ENCODE measurements around the gene MVD. TPM values are rescaled to one million over a fixed set of nuclear protein-coding genes. Genes with fewer than 3 reads are reported as not detected.

The MVD gene
- total and polyA plus RNA-seq, 10 of the 15 experiments (the other 5 are each of a cell fraction or from before 2014, with no cell fraction given): 5.0 to 147 (median 65.0) TPM

DNA sequence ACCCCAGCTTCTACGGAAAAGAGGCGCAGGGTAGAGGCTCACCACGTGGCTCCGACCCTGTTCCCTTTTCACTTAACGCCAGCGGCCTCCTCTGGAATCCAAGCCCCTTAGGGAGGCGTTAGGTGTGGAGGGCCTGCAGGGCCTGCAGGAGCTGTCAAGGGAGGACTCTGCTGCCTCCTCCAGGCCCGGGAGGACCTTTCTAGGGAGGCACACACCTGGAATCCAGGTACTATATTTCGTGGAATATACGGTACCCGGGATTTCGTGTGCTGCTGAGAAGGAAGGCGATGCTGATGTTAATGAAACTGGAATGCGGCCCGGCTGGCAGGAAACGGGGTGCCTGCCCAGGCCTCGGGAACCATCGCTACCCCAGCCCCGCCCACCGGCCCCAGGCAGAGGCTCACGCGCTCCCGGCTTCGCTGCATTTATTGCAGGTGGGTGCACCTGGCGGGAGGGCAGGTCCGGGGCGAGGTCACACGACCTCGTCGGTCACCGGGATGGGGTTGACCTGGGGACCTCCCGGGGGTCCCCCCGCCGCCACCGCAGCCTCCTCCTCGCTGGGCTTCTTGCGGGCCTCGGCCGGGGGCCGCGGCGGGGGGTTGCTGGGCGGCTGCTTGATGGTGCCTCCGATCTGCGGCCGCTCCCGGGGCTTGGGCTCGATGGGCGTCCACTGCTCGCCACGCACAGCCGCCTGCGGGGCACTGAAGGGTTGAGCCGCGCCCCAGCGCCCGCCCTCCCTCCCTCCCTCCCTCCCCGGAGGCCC lies 19.8 kb downstream of the MVD start:
- no peak overlapping the region for H3K4me3 ChIP-seq
- H4K20me1 ChIP-seq (ENCODE audit: control insufficient read depth, insufficient read depth): 0 out of 2 replicates have a peak, but pooled peaks cover 7% of the 10 kb centered on the region
- no peaks in the 10 kb centered on the region for H3K9me3 ChIP-seq (replicated peaks; ENCODE audit: control insufficient read depth, insufficient read depth, low read length)
- RAD21 ChIA-PET (ENCODE audit: unreplicated experiment): no interaction called here
- no peak overlapping the region for H3K4me2 ChIP-seq (ENCODE audit: control insufficient read depth, insufficient read depth)
- H2AFZ ChIP-seq (ENCODE audit: control insufficient read depth, low read depth, low read length): no peak overlapping the region
- intact Hi-C loops (cut with micrococcal nuclease; ENCODE audit: unreplicated experiment): no loop called here
- POLR2A ChIA-PET: no interaction called here
- no peak for FAIRE-seq
- peak; percentile 30; the same call in 1 of the 2 replicates for TF ChIP-seq POLR2A (IDR thresholded peaks at IDR 0.05; ENCODE audit: low read depth, low read length)
- no peak for TF ChIP-seq PAX8 (IDR thresholded peaks at IDR 0.05)
- TF ChIP-seq SMAD5 (IDR thresholded peaks at IDR 0.05; ENCODE audit: low read depth): no peak
- peaks cover 11% of the 10 kb centered on the region for H3K79me2 ChIP-seq (ENCODE audit: control insufficient read depth, insufficient read depth, low read length)
- no peak for DNase-seq (ENCODE audit: low read depth, low spot score)
- WGBS (ENCODE audit: insufficient coverage, insufficient replicate concordance, low lambda C conversion rate, missing lambda C conversion rate): 89% methylated on average over 32 of the region's 58 CpGs
- CTCF ChIA-PET: no interaction called here
- no peak overlapping the region for H3K27ac ChIP-seq (ENCODE audit: control insufficient read depth, insufficient read depth)
- ATAC-seq: no peak
- SMC1A ChIA-PET (ENCODE audit: uncharacterized antibody, unreplicated experiment): no interaction called here
- no TSS peak for BruUV-seq (replicated peaks)
- peaks cover 13 to 18% of the 10 kb centered on the region in 2 experiments for H3K27me3 ChIP-seq (replicated peaks in 1 of 2; ENCODE audit: control insufficient read depth in 2 of 2, insufficient read depth in 2 of 2, low read length in 1 of 2)
- H3K9ac ChIP-seq (ENCODE audit: control insufficient read depth, insufficient read depth, low read length): no peak overlapping the region
- H3K4me1 ChIP-seq (ENCODE audit: control insufficient read depth, insufficient read depth, low read length): peaks cover 19% of the 10 kb centered on the region
- H3K36me3 ChIP-seq (ENCODE audit: control insufficient read depth in 2 of 2, insufficient read depth in 2 of 2, low read length in 1 of 2): peaks cover 2 to 4% of the 10 kb centered on the region in 2 experiments; a peak in 2 of 4 replicates
- in situ Hi-C loops (cut with MboI): no loop called here

- SMC1A ChIA-PET (ENCODE audit: uncharacterized antibody, unreplicated experiment): no interaction called here
- in situ Hi-C loops (cut with MboI) (no loop called here), intact Hi-C loops (cut with micrococcal nuclease; ENCODE audit: unreplicated experiment) (no loop called here)
- RAD21 ChIA-PET (ENCODE audit: unreplicated experiment): no interaction called here
- Histone ChIP-seq H4K20me1 (ENCODE audit: control insufficient read depth, insufficient read depth) (peaks cover 3% of the 10 kb centered on the region; the same call in 1 of the 2 replicates), H3K4me3 (no peak overlapping the region), H3K9ac (ENCODE audit: control insufficient read depth, insufficient read depth, low read length) (no peak overlapping the region), H3K4me2 (ENCODE audit: control insufficient read depth, insufficient read depth) (no peak overlapping the region), H3K27me3 (replicated peaks in 1 of 2; ENCODE audit: control insufficient read depth in 2 of 2, insufficient read depth in 2 of 2, low read length in 1 of 2) (peaks cover 13 to 18% of the 10 kb centered on the region in 2 experiments), H3K27ac (ENCODE audit: control insufficient read depth, insufficient read depth) (no peak overlapping the region), H3K4me1 (ENCODE audit: control insufficient read depth, insufficient read depth, low read length) (peaks cover 14% of the 10 kb centered on the region), H3K36me3 (ENCODE audit: control insufficient read depth in 2 of 2, insufficient read depth in 2 of 2, low read length in 1 of 2) (peaks cover 2 to 4% of the 10 kb centered on the region in 2 experiments; a peak in 2 of 4 replicates), H3K9me3 (replicated peaks; ENCODE audit: control insufficient read depth, insufficient read depth, low read length) (no peaks in the 10 kb centered on the region; the same call in 2 of the 3 replicates), H3K79me2 (ENCODE audit: control insufficient read depth, insufficient read depth, low read length) (no peaks in the 10 kb centered on the region), H2AFZ (ENCODE audit: control insufficient read depth, low read depth, low read length) (no peak overlapping the region)
- ATAC-seq (peak; percentile 11; the same call in 2 of the 3 replicates), FAIRE-seq (no peak), DNase-seq (ENCODE audit: low read depth, low spot score) (no peak)
- BruUV-seq (replicated peaks): no TSS peak
- CTCF ChIA-PET: no interaction called here
- POLR2A ChIA-PET: no interaction called here
- WGBS (ENCODE audit: insufficient coverage, insufficient replicate concordance, low lambda C conversion rate, missing lambda C conversion rate): 19% methylated on average over 17 of the region's 17 CpGs
- TF ChIP-seq PRDM15 (CRISPR knock-in tag; IDR thresholded peaks at IDR 0.05): no peak
- 0 out of 2 replicates have a peak, but pooled peaks have one; percentile 34 for TF ChIP-seq POLR2AphosphoS2 (IDR thresholded peaks at IDR 0.05; ENCODE audit: low read depth, low read length)
- TF ChIP-seq SKIL (IDR thresholded peaks at IDR 0.05; ENCODE audit: low read depth, poor library complexity, severe bottlenecking): no peak
- peak; percentile 63 for TF ChIP-seq POLR2A (IDR thresholded peaks at IDR 0.05; ENCODE audit: low read depth, low read length)
- no peak for TF ChIP-seq CREM (IDR thresholded peaks at IDR 0.05; ENCODE audit: low read depth)
- TF ChIP-seq CBX5 (IDR thresholded peaks at IDR 0.05; ENCODE audit: low read depth): no peak
- TF ChIP-seq CHD1 (IDR thresholded peaks at IDR 0.05; ENCODE audit: low read depth, low read length): no peak
- TF ChIP-seq PML (IDR thresholded peaks at IDR 0.05; ENCODE audit: low read length): 0 out of 2 replicates have a peak, but pooled peaks have one; percentile 10
Measured at GRCh38 chr16:88640498-88641247, 22.2 kb downstream of the MVD start.

All from GM12878 (cell line).